Caco-2 (cell line): ENCODE measurements around the gene BUB1B. TPM values are rescaled to one million over a fixed set of nuclear protein-coding genes. Genes with fewer than 3 reads are reported as not detected.

Experiments used
- BruUV-seq: library from RNA; stranded (reverse); fragments of 400-500 nt; replicated peaks from 2 replicates; lab custom pipeline; 2021; lab: Mats Ljungman, UMichigan
- CTCF ChIA-PET: fragments of 300-600 bp; sonication (Branson Sonifier 250); formaldehyde crosslinking; loops from one replicate; lab custom pipeline; 2022; ENCODE audit warnings: antibody characterized with exemption; lab: Charles Lee
- POLR2A ChIA-PET: fragments of 300-600 bp; sonication (Branson Sonifier 250); formaldehyde crosslinking; loops from one replicate; lab custom pipeline; 2022; ENCODE audit warnings: antibody characterized with exemption; lab: Charles Lee
- DNase-seq, 2 experiments: peaks; one replicate each; pipeline versions ENCODE4 v3.0.0 to v3.0.0-alpha.2; 2020 to 2022
- H3K27me3 ChIP-seq: replicated peaks from 2 replicates; pipeline ENCODE4 v1.6.0; 2011; ENCODE audit warnings: low read length; ENCODE audit not compliant: control insufficient read depth, insufficient read depth
- H3K36me3 ChIP-seq: 2 replicates; pipeline ENCODE4 v1.5.1; 2011; ENCODE audit warnings: low read length; ENCODE audit not compliant: control insufficient read depth, insufficient read depth
- H3K4me1 ChIP-seq: fragments of 250-450 bp; sonication (Bioruptor Pico); 2 replicates; pipeline ENCODE4 v1.5.1; 2020; ENCODE audit warnings: mild to moderate bottlenecking
- H3K4me3 ChIP-seq: 2 replicates; pipeline ENCODE4 v1.5.1; 2011; ENCODE audit warnings: low read depth, mild to moderate bottlenecking, control low read depth, low read length
- H3K9me3 ChIP-seq: fragments of 250-450 bp; sonication (Bioruptor Pico); 2 replicates; pipeline ENCODE4 v1.5.1; 2020; ENCODE audit warnings: mild to moderate bottlenecking, moderate library complexity
- H3K27ac Mint-ChIP-seq: one replicate; pipeline ENCODE4 v1.8.0; 2022; ENCODE audit warnings: mixed read lengths; ENCODE audit not compliant: unreplicated experiment
- H3K27me3 Mint-ChIP-seq: one replicate; pipeline ENCODE4 v1.8.0; 2022; ENCODE audit warnings: mixed read lengths; ENCODE audit not compliant: insufficient read depth, unreplicated experiment
- H3K36me3 Mint-ChIP-seq: one replicate; pipeline ENCODE4 v1.8.0; 2022; ENCODE audit warnings: mild to moderate bottlenecking, mixed read lengths; ENCODE audit not compliant: insufficient read depth, unreplicated experiment
- H3K4me1 Mint-ChIP-seq: one replicate; pipeline ENCODE4 v1.8.0; 2022; ENCODE audit warnings: low read depth, mixed read lengths; ENCODE audit not compliant: unreplicated experiment
- H3K4me3 Mint-ChIP-seq: one replicate; pipeline ENCODE4 v1.8.0; 2022; ENCODE audit warnings: mild to moderate bottlenecking, moderate library complexity, mixed read lengths; ENCODE audit not compliant: unreplicated experiment
- H3K9me3 Mint-ChIP-seq: one replicate; pipeline ENCODE4 v1.8.0; 2022; ENCODE audit warnings: mixed read lengths; ENCODE audit not compliant: unreplicated experiment
- CTCF ChIP-seq, 2 experiments: fragments of 200-600 bp in 1 of 2; IDR thresholded peaks; 1 replicate in 1 of 2; 2 replicates in 1 of 2; pipeline versions ENCODE4 v1.5.1 to v1.8.0; 2011 to 2022; ENCODE audit warnings: antibody characterized with exemption in 1 of 2, control low read depth in 1 of 2, inconsistent platforms in 1 of 2, low read depth in 1 of 2, low read length in 1 of 2, mild to moderate bottlenecking in 1 of 2, moderate library complexity in 1 of 2; ENCODE audit not compliant: insufficient read depth in 1 of 2, severe bottlenecking in 1 of 2, unreplicated experiment in 1 of 2
- intact Hi-C: fragments of 100-400 bp; cut with micrococcal nuclease; formaldehyde crosslinking; loops from one replicate; pipeline ENCODE4 v1.10.0; 2022; ENCODE audit not compliant: unreplicated experiment
- total RNA-seq: library from RNA; stranded (reverse); gene quantifications from 2 replicates; pipeline ENCODE4 v1.2.3, GENCODE V29; 2022

BUB1B gene
- total RNA-seq, 1 experiment from 2014 or later: 73.5 TPM

- H3K36me3 Mint-ChIP-seq: peaks cover 69% of the 10 kb centered on the region
- no peak overlapping the region for H3K27ac Mint-ChIP-seq
- DNase-seq: no peak
- ChIA-PET CTCF (no interaction called here), POLR2A (no interaction called here)
- no peak for TF ChIP-seq CTCF (IDR thresholded peaks at IDR 0.05; ENCODE audit: insufficient read depth in 1 of 2, low read depth in 1 of 2, low read length in 1 of 2, severe bottlenecking in 1 of 2, unreplicated experiment in 1 of 2)
- Histone ChIP-seq H3K36me3 (no peaks in the 10 kb centered on the region; the same call in 1 of the 2 replicates), H3K4me1 (no peaks in the 10 kb centered on the region), H3K9me3 (no peaks in the 10 kb centered on the region), H3K27me3 (no peaks in the 10 kb centered on the region), H3K4me3 (no peak overlapping the region)
- H3K9me3 Mint-ChIP-seq: no peaks in the 10 kb centered on the region
- H3K27me3 Mint-ChIP-seq: no peaks in the 10 kb centered on the region
- no peaks in the 10 kb centered on the region for H3K4me1 Mint-ChIP-seq
- no peak overlapping the region for H3K4me3 Mint-ChIP-seq
- intact Hi-C loops: no loop called here
- BruUV-seq: no TSS peak
Measured at GRCh38 chr15:40198355-40199085, 37.7 kb downstream of the BUB1B start.

- no TSS peak for BruUV-seq
- H3K4me3 Mint-ChIP-seq: no peak overlapping the region
- no peak for TF ChIP-seq CTCF (IDR thresholded peaks at IDR 0.05; ENCODE audit: insufficient read depth in 1 of 2, low read depth in 1 of 2, low read length in 1 of 2, severe bottlenecking in 1 of 2, unreplicated experiment in 1 of 2)
- ChIA-PET POLR2A (no interaction called here), CTCF (interaction anchor here (0.9 kb wide), 1 partner anchor 13 kb away, joined by 3 read pairs; no protein-coding TSS in a partner anchor)
- Histone ChIP-seq H3K36me3 (no peaks in the 10 kb centered on the region; the same call in 1 of the 2 replicates), H3K9me3 (no peaks in the 10 kb centered on the region), H3K4me1 (no peaks in the 10 kb centered on the region), H3K27me3 (no peaks in the 10 kb centered on the region), H3K4me3 (no peak overlapping the region)
- no peak for DNase-seq
- peaks cover 57% of the 10 kb centered on the region for H3K36me3 Mint-ChIP-seq
- H3K27ac Mint-ChIP-seq: no peak overlapping the region
- no peaks in the 10 kb centered on the region for H3K9me3 Mint-ChIP-seq
- intact Hi-C loops: no loop called here
- H3K27me3 Mint-ChIP-seq: no peaks in the 10 kb centered on the region
- no peaks in the 10 kb centered on the region for H3K4me1 Mint-ChIP-seq
Measured at GRCh38 chr15:40204100-40204499, 43.2 kb downstream of the BUB1B start.

- POLR2A ChIA-PET: interaction anchor here (0.9 to 1.0 kb wide), 2 partner anchors 28 to 58 kb away, joined by 3 read pairs; no protein-coding TSS in a partner anchor
- no TSS peak for BruUV-seq
- no peak overlapping the region for H3K4me3 Mint-ChIP-seq
Measured at GRCh38 chr15:40217166-40217824, 56.4 kb downstream of the BUB1B start.

More at GRCh38 chr15:40217166-40217824, 56.4 kb downstream of the BUB1B start:
- Histone ChIP-seq H3K4me3 (no peak overlapping the region), H3K27me3 (no peaks in the 10 kb centered on the region), H3K4me1 (no peaks in the 10 kb centered on the region), H3K36me3 (no peaks in the 10 kb centered on the region), H3K9me3 (no peaks in the 10 kb centered on the region)
- H3K27me3 Mint-ChIP-seq: no peaks in the 10 kb centered on the region
- peak; percentile 67 to 77 for TF ChIP-seq CTCF (IDR thresholded peaks at IDR 0.05; ENCODE audit: insufficient read depth in 1 of 2, low read depth in 1 of 2, low read length in 1 of 2, severe bottlenecking in 1 of 2, unreplicated experiment in 1 of 2)
- intact Hi-C loops: loop anchor here (1.0 kb wide), 2 partner anchors 28 to 57 kb away; no protein-coding TSS in a partner anchor
- no peaks in the 10 kb centered on the region for H3K9me3 Mint-ChIP-seq
- DNase-seq: peak; percentile 60 to 85
- H3K27ac Mint-ChIP-seq: no peak overlapping the region
- CTCF ChIA-PET: interaction anchor here (0.5 to 2.6 kb wide), 22 partner anchors 11 to 435 kb away, joined by 3 to 67 read pairs (median 4); partner anchors contain the start of genes BMF, FSIP1 and PAK6
- H3K4me1 Mint-ChIP-seq: no peaks in the 10 kb centered on the region
- peaks cover 72% of the 10 kb centered on the region for H3K36me3 Mint-ChIP-seq
